SJCRH30 (cell line): ENCODE results near the gene TM6SF1. TPM values are rescaled to one million over a fixed set of nuclear protein-coding genes. Genes with fewer than 3 reads are reported as not detected.

ENCODE experiments used
- DNase-seq, 2 experiments: peaks; one replicate each; pipeline ENCODE4 v3.0.0-alpha.2; 2015 to 2020
- H3K27ac ChIP-seq: fragments of 250-450 bp; sonication (Bioruptor Pico); 2 replicates; pipeline ENCODE4 v1.5.1; 2020; ENCODE audit warnings: mild to moderate bottlenecking, moderate library complexity
- H3K27me3 ChIP-seq: fragments of 250-450 bp; sonication (Bioruptor Pico); 2 replicates; pipeline ENCODE4 v1.5.1; 2020; ENCODE audit warnings: mild to moderate bottlenecking, moderate library complexity
- H3K36me3 ChIP-seq: fragments of 250-450 bp; sonication (Bioruptor Pico); 2 replicates; pipeline ENCODE4 v1.5.1; 2020; ENCODE audit warnings: mild to moderate bottlenecking, moderate library complexity
- H3K4me1 ChIP-seq: fragments of 250-450 bp; sonication (Bioruptor Pico); 2 replicates; pipeline ENCODE4 v1.5.1; 2020; ENCODE audit warnings: mild to moderate bottlenecking, moderate library complexity
- H3K4me3 ChIP-seq: fragments of 250-450 bp; sonication (Bioruptor Pico); 2 replicates; pipeline ENCODE4 v1.5.1; 2020; ENCODE audit warnings: mild to moderate bottlenecking, moderate library complexity
- H3K9me3 ChIP-seq: fragments of 250-450 bp; sonication (Bioruptor Pico); replicated peaks from 2 replicates; pipeline ENCODE4 v1.5.1; 2020; ENCODE audit warnings: mild to moderate bottlenecking, moderate library complexity
- total RNA-seq: library from RNA; depleted of rRNA; stranded (reverse); fragments of >200 nt; shearing (Covaris generic); gene quantifications from 2 replicates; pipeline ENCODE4 v1.2.3, GENCODE V29; 2014

The TM6SF1 gene
- total RNA-seq, 1 experiment from 2014 or later = 5.4 TPM

DNA sequence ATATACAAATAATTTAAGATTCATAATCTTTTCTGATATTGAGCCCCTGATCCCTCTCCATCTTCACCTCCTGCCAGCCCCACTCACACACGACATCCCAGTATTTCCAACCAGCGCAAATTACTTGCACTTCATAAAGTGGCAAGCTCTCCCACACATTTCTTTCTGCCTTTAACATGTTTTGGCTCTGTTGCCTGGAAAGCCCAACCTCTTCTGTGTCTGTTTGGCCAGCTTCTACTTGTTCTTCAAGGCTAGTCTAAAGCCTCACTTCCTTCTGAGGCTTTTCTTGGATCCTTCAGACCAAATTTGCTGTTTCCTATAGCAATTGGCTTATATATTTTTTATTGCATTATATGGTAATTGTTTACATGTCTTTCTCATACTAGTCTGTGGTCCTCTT lies 5.1 kb upstream of the TM6SF1 start:
- Histone ChIP-seq H3K4me3 (no peak overlapping the region), H3K4me1 (peaks cover 3% of the 10 kb centered on the region; the same call in 1 of the 2 replicates), H3K27ac (no peak overlapping the region), H3K36me3 (no peaks in the 10 kb centered on the region), H3K9me3 (no peaks in the 10 kb centered on the region), H3K27me3 (peaks cover 4% of the 10 kb centered on the region; the same call in 1 of the 2 replicates)
- no peak for DNase-seq

- Histone ChIP-seq H3K36me3 (no peaks in the 10 kb centered on the region), H3K27ac (no peak overlapping the region), H3K4me1 (peaks cover 3% of the 10 kb centered on the region; the same call in 1 of the 2 replicates), H3K27me3 (peaks cover 4% of the 10 kb centered on the region; the same call in 1 of the 2 replicates), H3K4me3 (no peak overlapping the region), H3K9me3 (no peaks in the 10 kb centered on the region)
- no peak for DNase-seq
These were observed 3.3 kb upstream of the TM6SF1 start for GRCh38 chr15:83104141-83104540.

- peaks cover 3% of the 10 kb centered on the region; the same call in 1 of the 2 replicates for H3K4me1 ChIP-seq
- DNase-seq = no peak
- H3K27me3 ChIP-seq = peaks cover 4% of the 10 kb centered on the region; the same call in 1 of the 2 replicates
- no peak overlapping the region for H3K27ac ChIP-seq
- H3K4me3 ChIP-seq = no peak overlapping the region
- H3K36me3 ChIP-seq = no peaks in the 10 kb centered on the region
- no peaks in the 10 kb centered on the region for H3K9me3 ChIP-seq
These were observed 2.0 kb upstream of the TM6SF1 start for GRCh38 chr15:83105440-83105839.

- peaks cover 3% of the 10 kb centered on the region; the same call in 1 of the 2 replicates for H3K4me1 ChIP-seq
- H3K36me3 ChIP-seq = no peaks in the 10 kb centered on the region
- no peaks in the 10 kb centered on the region for H3K9me3 ChIP-seq
- peak overlapping the region; percentile 64 for H3K4me3 ChIP-seq
- H3K27me3 ChIP-seq = no peaks in the 10 kb centered on the region
- peak overlapping the region; percentile 5 for H3K27ac ChIP-seq
- DNase-seq = peak in 1 of 2 experiments; percentile 11
These were observed 366 bp downstream of the TM6SF1 start for GRCh38 chr15:83107841-83108181.

DNA sequence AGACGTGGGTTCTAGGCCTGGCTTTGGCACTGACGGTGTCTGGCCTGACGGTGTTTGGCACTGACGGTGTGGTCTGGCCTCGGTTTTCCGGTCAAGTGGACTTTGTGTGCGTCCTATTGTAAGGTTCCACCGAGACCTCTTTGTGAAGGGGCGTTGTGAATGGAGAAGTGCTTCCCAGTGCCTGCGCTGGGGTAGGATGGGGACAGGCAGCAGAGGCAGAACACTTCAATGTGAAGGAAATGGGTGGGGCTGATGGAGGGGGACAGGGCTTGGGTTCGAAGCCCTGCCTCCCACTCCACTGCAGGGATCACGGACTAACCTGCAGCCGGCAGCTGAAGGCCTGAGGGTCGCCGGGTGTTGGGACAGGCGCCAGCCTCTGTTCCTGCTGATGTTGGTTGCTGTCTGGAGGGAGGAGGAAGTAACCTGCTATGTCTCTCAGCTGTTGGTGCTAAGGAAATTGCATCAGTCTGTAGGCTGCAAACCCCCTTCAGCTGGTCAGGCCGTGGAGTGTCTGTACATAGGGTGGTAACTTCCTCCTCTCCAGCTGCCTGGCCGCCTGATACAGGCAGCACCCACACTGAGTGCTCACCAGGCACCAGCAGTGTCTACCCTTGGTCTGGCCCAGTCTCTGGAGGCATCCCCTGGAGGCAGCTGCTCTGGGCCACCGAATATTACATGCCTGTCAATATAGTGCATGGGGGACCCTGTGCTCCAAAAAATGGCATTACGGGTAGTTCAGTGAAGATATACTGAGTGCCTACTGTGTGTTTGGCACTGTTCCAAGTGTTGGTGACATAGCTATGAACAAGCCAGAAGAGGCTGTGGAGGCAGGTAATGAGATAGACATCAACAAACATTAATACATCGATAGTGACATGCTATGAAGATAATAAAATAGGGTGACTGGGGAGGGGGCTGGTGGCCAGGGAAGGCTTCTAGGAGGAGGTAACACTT lies 1.1 kb downstream of the TM6SF1 start:
- Histone ChIP-seq H3K9me3 (no peaks in the 10 kb centered on the region), H3K27me3 (no peaks in the 10 kb centered on the region), H3K4me1 (peaks cover 3% of the 10 kb centered on the region; the same call in 1 of the 2 replicates), H3K4me3 (peak overlapping the region; percentile 64), H3K27ac (peak overlapping the region; percentile 5), H3K36me3 (no peaks in the 10 kb centered on the region)
- peak; percentile 77 to 82 for DNase-seq

- H3K27ac ChIP-seq = no peak overlapping the region
- no peak overlapping the region for H3K4me3 ChIP-seq
- H3K27me3 ChIP-seq = no peaks in the 10 kb centered on the region
- H3K36me3 ChIP-seq = no peaks in the 10 kb centered on the region
- H3K9me3 ChIP-seq = no peaks in the 10 kb centered on the region
- no peak for DNase-seq
- peaks cover 3% of the 10 kb centered on the region; the same call in 1 of the 2 replicates for H3K4me1 ChIP-seq
These were observed 2.1 kb downstream of the TM6SF1 start for GRCh38 chr15:83109532-83109931.

DNA sequence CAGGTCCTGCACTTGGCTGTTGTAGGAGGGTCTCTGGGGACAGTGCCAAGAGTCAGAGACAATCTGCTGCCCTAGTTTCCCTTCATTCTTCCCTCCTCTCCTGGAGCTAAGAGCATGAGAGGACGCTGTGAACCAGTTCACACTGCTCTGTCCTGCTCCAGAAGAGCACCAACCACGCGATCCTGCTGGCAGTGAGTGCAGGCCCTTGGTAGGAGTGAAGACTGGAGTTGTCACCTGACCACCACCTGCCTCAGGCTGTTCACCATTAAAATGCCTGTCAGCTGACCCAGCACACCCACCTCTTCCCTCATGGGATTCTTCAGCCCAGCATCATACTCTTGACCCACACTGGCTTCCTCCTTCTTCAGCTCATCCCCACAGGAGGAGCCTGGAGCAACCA lies 2.9 kb downstream of the TM6SF1 start:
- DNase-seq = no peak
- no peaks in the 10 kb centered on the region for H3K36me3 ChIP-seq

GRCh38 chr15:83111149-83111548 lies 3.7 kb downstream of the TM6SF1 start:
- Histone ChIP-seq H3K4me3 (no peak overlapping the region), H3K27me3 (no peaks in the 10 kb centered on the region), H3K36me3 (no peaks in the 10 kb centered on the region), H3K4me1 (peaks cover 3% of the 10 kb centered on the region; the same call in 1 of the 2 replicates), H3K9me3 (no peaks in the 10 kb centered on the region), H3K27ac (no peak overlapping the region)
- no peak for DNase-seq

More for the DNA sequence above, 2.9 kb downstream of the TM6SF1 start:
- no peak overlapping the region for H3K4me3 ChIP-seq
- H3K27me3 ChIP-seq = no peaks in the 10 kb centered on the region
- no peaks in the 10 kb centered on the region for H3K9me3 ChIP-seq
- H3K27ac ChIP-seq = no peak overlapping the region
- H3K4me1 ChIP-seq = peaks cover 3% of the 10 kb centered on the region; the same call in 1 of the 2 replicates

DNA sequence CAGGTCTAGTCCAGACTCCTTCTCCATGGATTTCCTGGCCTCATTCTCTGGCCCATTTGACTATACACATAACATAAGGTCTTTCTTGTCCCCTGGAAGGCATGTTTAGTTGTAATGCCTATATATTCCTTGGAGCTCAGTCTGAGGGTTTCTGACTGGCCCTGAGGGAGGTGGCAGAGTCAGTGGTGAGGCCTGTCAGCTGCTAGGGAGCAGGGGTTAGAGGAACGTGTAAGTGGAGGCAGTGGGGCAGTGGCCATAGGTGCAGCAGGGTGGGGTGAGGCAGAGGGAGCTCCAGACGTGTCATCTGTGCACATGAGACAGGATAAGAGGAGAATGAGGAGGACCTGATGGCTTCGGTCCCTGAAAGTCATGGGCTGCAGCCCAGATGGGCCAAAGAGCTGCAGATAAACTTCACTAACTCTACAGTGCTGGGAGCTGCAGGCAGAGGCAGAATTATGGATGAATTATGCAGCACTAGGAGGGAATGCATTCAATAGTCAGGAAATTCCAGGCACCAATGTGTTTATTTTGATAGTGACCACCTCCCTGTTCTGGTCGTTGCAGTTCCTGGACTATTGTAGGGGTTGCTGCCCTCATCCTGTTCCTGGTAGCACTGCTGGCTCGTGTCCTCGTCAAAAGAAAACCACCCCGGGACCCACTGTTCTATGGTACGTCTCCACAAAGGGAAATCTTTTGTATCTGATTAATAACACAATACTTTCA lies 4.9 kb downstream of the TM6SF1 start:
- Histone ChIP-seq H3K4me3 (no peak overlapping the region), H3K4me1 (no peaks in the 10 kb centered on the region; the same call in 1 of the 2 replicates), H3K27me3 (no peaks in the 10 kb centered on the region), H3K9me3 (no peaks in the 10 kb centered on the region), H3K36me3 (no peaks in the 10 kb centered on the region), H3K27ac (no peak overlapping the region)
- DNase-seq = no peak

- H3K27ac ChIP-seq = no peak overlapping the region
These were observed 5.5 kb downstream of the TM6SF1 start for GRCh38 chr15:83112956-83113299.

DNA sequence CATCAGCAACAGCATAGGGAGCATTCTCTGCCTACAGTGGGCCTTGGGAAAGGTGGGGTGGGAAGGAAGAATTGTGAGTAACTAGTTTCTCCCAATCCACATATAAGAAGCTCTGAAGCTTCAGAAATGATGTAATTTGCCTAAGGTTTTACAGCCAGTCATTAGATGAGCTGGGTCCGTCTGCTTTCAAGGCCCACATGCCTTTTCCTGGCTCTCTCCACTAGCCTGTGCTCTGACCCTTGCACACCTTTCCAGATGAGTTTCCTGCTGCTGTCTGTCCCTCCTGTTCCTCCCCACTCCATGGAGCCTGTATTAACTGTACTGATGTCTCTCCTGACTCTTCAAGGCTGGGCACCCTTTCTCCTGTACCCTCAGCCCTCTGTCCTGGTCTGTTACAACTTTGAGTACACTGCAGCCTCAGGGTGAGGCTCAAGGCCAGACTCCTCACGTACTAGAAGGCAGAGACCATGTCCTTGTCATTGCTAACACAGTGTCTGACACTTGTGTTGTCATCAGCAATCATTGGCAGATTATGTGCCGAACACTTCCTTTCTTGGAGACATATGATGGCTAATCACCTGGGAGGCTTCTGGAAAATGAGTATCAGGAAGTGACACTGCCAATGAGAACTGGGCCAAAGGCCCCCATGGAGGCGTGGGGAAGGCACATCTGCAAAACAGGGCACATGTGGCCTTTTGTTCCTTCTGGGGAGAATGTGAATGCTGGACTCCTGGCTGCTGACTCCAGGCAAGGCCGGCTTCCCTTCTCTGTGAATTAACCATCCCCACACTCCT lies 6.6 kb downstream of the TM6SF1 start:
- no peaks in the 10 kb centered on the region for H3K9me3 ChIP-seq
- no peaks in the 10 kb centered on the region for H3K27me3 ChIP-seq
- H3K36me3 ChIP-seq = no peaks in the 10 kb centered on the region
- H3K4me3 ChIP-seq = no peak overlapping the region
- no peaks in the 10 kb centered on the region; the same call in 1 of the 2 replicates for H3K4me1 ChIP-seq
- H3K27ac ChIP-seq = no peak overlapping the region
- no peak for DNase-seq

More at GRCh38 chr15:83112956-83113299, 5.5 kb downstream of the TM6SF1 start:
- Histone ChIP-seq H3K36me3 (no peaks in the 10 kb centered on the region), H3K4me3 (no peak overlapping the region), H3K4me1 (no peaks in the 10 kb centered on the region; the same call in 1 of the 2 replicates), H3K9me3 (no peaks in the 10 kb centered on the region), H3K27me3 (no peaks in the 10 kb centered on the region)
- DNase-seq = no peak

DNA sequence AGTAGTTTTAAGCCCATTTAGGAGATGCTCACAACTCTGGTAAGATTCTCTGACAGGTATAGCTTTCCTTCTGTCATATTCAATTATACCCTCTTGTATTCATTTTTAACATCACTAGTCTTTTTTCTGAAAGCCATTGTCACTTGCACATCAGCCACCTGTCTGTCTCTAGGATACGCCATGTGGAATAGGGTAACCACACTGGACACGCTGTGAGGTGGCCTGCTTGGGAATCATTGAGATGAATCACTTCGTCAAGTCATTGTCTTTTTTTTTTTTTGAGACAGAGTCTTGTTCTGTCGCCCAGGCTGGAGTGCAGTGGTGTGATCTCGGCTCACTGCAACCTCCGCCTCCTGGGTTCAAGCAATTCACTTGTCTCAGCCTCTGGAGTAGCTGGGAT lies 7.4 kb downstream of the TM6SF1 start:
- DNase-seq = no peak
- H3K36me3 ChIP-seq = no peaks in the 10 kb centered on the region
- no peak overlapping the region for H3K4me3 ChIP-seq
- H3K27me3 ChIP-seq = no peaks in the 10 kb centered on the region
- H3K9me3 ChIP-seq = no peaks in the 10 kb centered on the region
- no peaks in the 10 kb centered on the region for H3K4me1 ChIP-seq
- H3K27ac ChIP-seq = no peak overlapping the region

GRCh38 chr15:83115410-83115809 lies 8.0 kb downstream of the TM6SF1 start:
- H3K27ac ChIP-seq = no peak overlapping the region
- H3K27me3 ChIP-seq = no peaks in the 10 kb centered on the region
- DNase-seq = no peak
- H3K36me3 ChIP-seq = no peaks in the 10 kb centered on the region
- no peaks in the 10 kb centered on the region for H3K9me3 ChIP-seq
- H3K4me1 ChIP-seq = no peaks in the 10 kb centered on the region
- no peak overlapping the region for H3K4me3 ChIP-seq

GRCh38 chr15:83115831-83116565 lies 8.6 kb downstream of the TM6SF1 start:
- Histone ChIP-seq H3K27me3 (no peaks in the 10 kb centered on the region), H3K36me3 (no peaks in the 10 kb centered on the region), H3K27ac (no peak overlapping the region), H3K4me1 (no peaks in the 10 kb centered on the region), H3K4me3 (no peak overlapping the region), H3K9me3 (no peaks in the 10 kb centered on the region)
- no peak for DNase-seq
